Colonic mucosa (tissue), 4 donors: ENCODE data around the gene KIF7. TPM values are rescaled to one million over a fixed set of nuclear protein-coding genes. Genes with fewer than 3 reads are reported as not detected.
"Not testable (repeated sequence)": the region's sequence is repeated elsewhere in the genome, so short reads cannot be mapped to it uniquely, and the experiment has no call there.

ENCODE experiments used
- DNase-seq: peaks from one replicate; pipeline ENCODE4 v3.0.0-alpha.2; 2020
- H3K27ac ChIP-seq: fragments of 200-600 bp; one replicate; pipeline ENCODE4 v1.8.0; 2021
- H3K27me3 ChIP-seq: fragments of 200-600 bp; one replicate; pipeline ENCODE4 v1.8.0; 2021
- H3K36me3 ChIP-seq: fragments of 200-600 bp; one replicate; pipeline ENCODE4 v1.8.0; 2021
- H3K4me1 ChIP-seq: fragments of 200-600 bp; one replicate; pipeline ENCODE4 v1.8.0; 2021; ENCODE audit warnings: mild to moderate bottlenecking
- H3K4me3 ChIP-seq: fragments of 200-600 bp; one replicate; pipeline ENCODE4 v1.8.0; 2021
- H3K9ac ChIP-seq, 2 donors: one replicate each; pipeline ENCODE4 v1.7.0; 2013; ENCODE audit warnings: control low read depth in 2 of 2, low read depth in 2 of 2, low read length in 2 of 2
- H3K9me3 ChIP-seq: fragments of 200-600 bp; one replicate; pipeline ENCODE4 v1.8.0; 2021
- intact Hi-C: fragments of 100-400 bp; cut with DNase I; formaldehyde crosslinking; loops from one replicate; pipeline ENCODE4 v1.14.1; 2022
- total RNA-seq, 2 donors: library from RNA; stranded (reverse); fragmentation: NEBNext Ultra II Directional in 1 of 2; extraction: Animal tissue kit (Norgen Biotek cat#: 25700) in 1 of 2; gene quantifications; one replicate each; pipeline ENCODE4 v1.2.1, GENCODE V29; 2021
- TF ChIP-seq, protein P1 (sequence below): fragments of 200-600 bp; IDR thresholded peaks from one replicate; pipeline ENCODE4 v1.8.0; 2022; ENCODE audit warnings: antibody characterized with exemption, mild to moderate bottlenecking
- donor health status: healthy.
- donor health status: DM: no; HTN: no; CAD: no.
- donor health status: DM: no; HTN: no; CAD: no.

Gene KIF7
- total RNA-seq, 2 donors from 2014 or later: 1.1 to 1.2 TPM

DNA sequence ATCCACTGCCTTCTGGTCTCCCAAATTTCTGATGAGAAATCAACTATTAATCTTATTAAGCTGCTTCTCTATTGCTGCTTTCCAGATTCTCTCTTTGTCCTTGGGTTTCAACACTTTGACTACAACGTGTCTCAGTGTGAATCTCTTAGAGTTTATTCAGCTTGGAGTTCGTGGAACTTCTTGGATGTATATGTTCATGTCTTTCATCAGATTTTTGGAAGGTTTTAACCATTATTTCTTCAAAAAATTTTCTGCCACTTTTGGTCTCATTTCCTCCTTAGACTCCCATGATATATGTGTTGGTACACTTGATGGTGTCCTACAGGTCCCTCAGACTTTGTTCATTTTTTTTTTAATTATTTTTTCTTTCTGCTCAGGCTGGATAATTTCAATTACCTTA is 44.0 kb downstream of the KIF7 start:
- intact Hi-C loops: no loop called here
- DNase-seq: no peak
- Histone ChIP-seq H3K27ac (no peak overlapping the region), H3K4me3 (no peak overlapping the region), H3K4me1 (no peaks in the 10 kb centered on the region), H3K27me3 (no peaks in the 10 kb centered on the region), H3K9me3 (no peaks in the 10 kb centered on the region), H3K9ac (no peak overlapping the region), H3K36me3 (no peaks in the 10 kb centered on the region)
- TF ChIP-seq, protein P1, sequence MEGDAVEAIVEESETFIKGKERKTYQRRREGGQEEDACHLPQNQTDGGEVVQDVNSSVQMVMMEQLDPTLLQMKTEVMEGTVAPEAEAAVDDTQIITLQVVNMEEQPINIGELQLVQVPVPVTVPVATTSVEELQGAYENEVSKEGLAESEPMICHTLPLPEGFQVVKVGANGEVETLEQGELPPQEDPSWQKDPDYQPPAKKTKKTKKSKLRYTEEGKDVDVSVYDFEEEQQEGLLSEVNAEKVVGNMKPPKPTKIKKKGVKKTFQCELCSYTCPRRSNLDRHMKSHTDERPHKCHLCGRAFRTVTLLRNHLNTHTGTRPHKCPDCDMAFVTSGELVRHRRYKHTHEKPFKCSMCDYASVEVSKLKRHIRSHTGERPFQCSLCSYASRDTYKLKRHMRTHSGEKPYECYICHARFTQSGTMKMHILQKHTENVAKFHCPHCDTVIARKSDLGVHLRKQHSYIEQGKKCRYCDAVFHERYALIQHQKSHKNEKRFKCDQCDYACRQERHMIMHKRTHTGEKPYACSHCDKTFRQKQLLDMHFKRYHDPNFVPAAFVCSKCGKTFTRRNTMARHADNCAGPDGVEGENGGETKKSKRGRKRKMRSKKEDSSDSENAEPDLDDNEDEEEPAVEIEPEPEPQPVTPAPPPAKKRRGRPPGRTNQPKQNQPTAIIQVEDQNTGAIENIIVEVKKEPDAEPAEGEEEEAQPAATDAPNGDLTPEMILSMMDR: no peak

DNA sequence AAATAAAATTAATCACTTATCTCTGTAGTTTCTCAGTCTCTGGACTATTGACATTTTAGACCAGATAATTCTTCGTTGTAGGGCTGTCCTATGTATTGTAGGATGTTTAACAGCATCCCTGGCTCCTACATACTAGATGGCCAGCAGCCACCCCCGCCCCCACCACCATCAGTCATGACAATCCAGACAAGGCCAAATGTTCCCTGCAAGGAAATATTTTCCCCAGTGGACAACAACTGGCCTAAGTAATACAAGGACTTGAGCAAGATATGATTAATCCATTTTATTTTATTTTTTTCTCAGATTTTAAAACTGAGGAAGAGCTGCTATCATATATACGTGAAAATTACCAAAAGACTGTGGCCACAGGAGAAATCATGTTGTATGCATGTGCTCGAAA is 56.2 kb downstream of the KIF7 start:
- no peaks in the 10 kb centered on the region for H3K27me3 ChIP-seq
- no peak overlapping the region for H3K4me3 ChIP-seq
- DNase-seq: no peak
- H3K27ac ChIP-seq: no peak overlapping the region
- H3K36me3 ChIP-seq: no peaks in the 10 kb centered on the region
- no peaks in the 10 kb centered on the region for H3K9me3 ChIP-seq
- intact Hi-C loops: no loop called here
- no peaks in the 10 kb centered on the region for H3K4me1 ChIP-seq
- H3K9ac ChIP-seq: no peak overlapping the region
- TF ChIP-seq, protein P1: no peak

DNA sequence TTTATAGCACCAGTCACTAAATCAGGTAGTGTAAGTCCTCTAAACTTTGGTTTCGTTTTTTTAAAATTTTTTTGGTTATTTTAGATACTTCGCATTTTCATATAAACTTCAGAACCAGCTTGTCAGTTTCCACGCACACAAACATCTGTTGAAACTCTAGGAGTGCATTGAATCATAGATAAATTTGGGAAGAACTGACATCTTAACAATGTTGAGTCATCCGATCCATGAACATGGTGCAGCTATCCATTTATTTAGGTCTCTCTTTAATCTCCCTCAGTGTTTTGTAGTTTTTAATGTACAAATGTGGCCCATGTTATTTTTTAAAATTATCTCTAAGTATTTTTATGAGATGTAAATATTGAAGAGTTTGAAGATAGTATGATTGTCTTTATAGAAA is 62.2 kb downstream of the KIF7 start:
- intact Hi-C loops: no loop called here
- Histone ChIP-seq H3K36me3 (no peaks in the 10 kb centered on the region), H3K4me1 (no peaks in the 10 kb centered on the region), H3K27me3 (no peaks in the 10 kb centered on the region), H3K9me3 (no peaks in the 10 kb centered on the region), H3K4me3 (no peak overlapping the region), H3K9ac (no peak overlapping the region), H3K27ac (no peak overlapping the region)
- no peak for DNase-seq
- TF ChIP-seq, protein P1: no peak

DNA sequence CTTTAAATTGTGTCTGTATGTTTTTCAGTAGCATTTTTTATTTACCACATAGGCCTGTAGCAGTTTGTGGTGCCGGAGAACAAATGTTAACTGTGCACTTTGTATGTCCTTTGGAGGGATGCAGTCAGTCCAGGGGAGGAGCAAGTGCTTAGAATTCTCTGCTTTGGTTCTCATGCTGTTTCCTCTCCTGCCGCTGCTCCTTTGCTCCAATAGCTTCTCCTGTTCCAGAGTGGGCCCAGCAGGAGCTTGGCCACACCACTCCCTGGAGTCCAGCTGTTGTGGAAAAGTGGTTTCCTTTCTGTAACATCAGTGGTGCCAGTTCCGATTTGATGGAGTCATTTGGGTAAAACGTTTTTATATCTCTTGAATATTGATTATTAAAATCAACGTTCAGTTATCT is 63.4 kb downstream of the KIF7 start:
- H3K36me3 ChIP-seq: no peaks in the 10 kb centered on the region
- H3K4me1 ChIP-seq: no peaks in the 10 kb centered on the region
- TF ChIP-seq, protein P1: no peak
- no peak for DNase-seq
- intact Hi-C loops: no loop called here
- no peaks in the 10 kb centered on the region for H3K9me3 ChIP-seq
- no peak overlapping the region for H3K4me3 ChIP-seq
- no peak overlapping the region for H3K9ac ChIP-seq
- no peaks in the 10 kb centered on the region for H3K27me3 ChIP-seq
- H3K27ac ChIP-seq: no peak overlapping the region

DNA sequence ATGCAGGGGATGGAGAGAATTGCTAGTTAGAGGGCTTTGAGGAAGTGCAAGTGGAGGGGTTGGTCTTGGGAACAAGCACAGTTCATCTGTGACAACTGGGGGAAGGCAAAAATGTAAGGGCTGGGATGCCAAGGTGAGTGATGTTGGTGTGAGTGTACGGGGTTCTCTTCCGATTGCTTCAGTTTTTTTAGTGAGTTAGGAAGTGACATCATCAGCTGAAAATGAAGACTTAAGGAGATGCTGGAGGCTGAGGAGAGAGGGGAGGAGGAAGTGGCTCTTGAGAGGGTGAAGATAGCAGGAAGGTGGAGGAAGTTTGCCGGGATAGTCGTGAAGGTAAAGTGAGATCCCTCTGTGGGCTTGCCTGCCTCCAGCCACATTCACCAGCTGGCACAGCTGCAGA is 67.3 kb downstream of the KIF7 start:
- Histone ChIP-seq H3K27me3 (no peaks in the 10 kb centered on the region), H3K4me1 (no peaks in the 10 kb centered on the region), H3K36me3 (no peaks in the 10 kb centered on the region), H3K9ac (no peak overlapping the region), H3K9me3 (no peaks in the 10 kb centered on the region), H3K4me3 (no peak overlapping the region), H3K27ac (no peak overlapping the region)
- TF ChIP-seq, protein P1: no peak
- intact Hi-C loops: no loop called here
- DNase-seq: no peak

DNA sequence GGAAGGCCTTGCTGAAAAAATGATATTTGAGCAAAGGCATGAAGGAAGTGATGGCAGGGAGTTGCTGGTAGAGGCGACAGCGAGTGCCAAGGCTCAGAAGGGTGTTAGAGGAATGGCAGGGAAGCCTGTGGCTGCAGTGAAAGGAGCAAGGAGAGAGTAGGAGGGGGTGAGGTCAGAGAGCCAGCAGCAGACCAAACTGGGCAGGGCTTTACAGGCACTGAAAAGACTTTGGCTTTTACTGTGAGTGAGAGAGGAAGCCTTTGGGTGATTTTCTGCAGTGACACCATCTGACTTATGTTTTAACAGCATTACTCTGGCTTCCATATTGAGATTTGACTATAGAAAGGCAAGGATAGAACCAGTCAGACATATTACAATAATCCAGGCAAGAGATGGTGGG is 68.6 kb downstream of the KIF7 start:
- no peak overlapping the region for H3K9ac ChIP-seq
- no peaks in the 10 kb centered on the region for H3K36me3 ChIP-seq
- no peak overlapping the region for H3K4me3 ChIP-seq
- no peaks in the 10 kb centered on the region for H3K9me3 ChIP-seq
- no peaks in the 10 kb centered on the region for H3K27me3 ChIP-seq
- no peak overlapping the region for H3K27ac ChIP-seq
- TF ChIP-seq, protein P1: no peak
- intact Hi-C loops: no loop called here
- no peak for DNase-seq
- H3K4me1 ChIP-seq: no peaks in the 10 kb centered on the region

DNA sequence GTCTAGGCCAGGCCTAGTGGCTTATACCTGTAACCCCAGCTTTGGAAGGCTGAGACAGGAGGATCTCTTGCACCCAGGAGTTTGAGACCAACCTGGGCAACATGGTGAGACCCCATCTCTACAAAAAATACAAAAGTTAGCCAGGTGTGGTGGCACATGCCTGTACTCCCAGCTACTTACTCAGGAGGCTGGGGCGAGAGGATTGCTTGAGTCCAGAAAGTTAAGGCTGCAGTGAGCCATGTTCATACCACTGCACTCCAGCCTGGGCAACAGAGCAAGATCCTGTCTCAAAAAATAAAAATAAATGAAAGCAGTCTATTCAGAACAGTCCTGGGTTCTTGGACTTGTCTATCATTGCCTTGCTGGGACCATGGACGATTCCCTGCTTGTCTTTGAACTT is 74.5 kb downstream of the KIF7 start:
- H3K4me3 ChIP-seq, H3K9ac ChIP-seq, H3K36me3 ChIP-seq, DNase-seq, H3K4me1 ChIP-seq, H3K27me3 ChIP-seq, H3K27ac ChIP-seq, intact Hi-C loops, H3K9me3 ChIP-seq: not testable (repeated sequence)
